Peyer's patch (tissue), 4 donors: ENCODE measurements around the gene RAB5B.
"Not testable (repeated sequence)": the region's sequence is repeated elsewhere in the genome, so short reads cannot be mapped to it uniquely, and the experiment has no call there.

Experiments
- CTCF ChIP-seq, 6 experiments: fragments of 450-650 bp in 4 of 6; fragments of 200-600 bp in 2 of 6; sonication (generic) in 1 of 6; IDR thresholded peaks; one replicate each; pipeline ENCODE4 v1.5.1; 2017 to 2019; ENCODE audit warnings: antibody characterized with exemption in 6 of 6, mild to moderate bottlenecking in 3 of 6, moderate library complexity in 1 of 6
- POLR2A ChIP-seq, 2 donors: fragments of 450-650 bp; IDR thresholded peaks; one replicate each; pipeline ENCODE4 v1.5.1; 2017; ENCODE audit warnings: antibody characterized with exemption in 2 of 2, mild to moderate bottlenecking in 2 of 2, moderate library complexity in 2 of 2

- TF ChIP-seq CTCF, POLR2A (IDR thresholded peaks at IDR 0.05): not testable (repeated sequence)
Measured at GRCh38 chr12:55999522-55999921, 25.6 kb downstream of the RAB5B start.
